CD4-positive, alpha-beta T cell treated with Interleukin-6 at 100 ng/mL for 8 hours (primary cell): ENCODE measurements around the gene RFNG.

Experiments used
- DNase-seq: peaks from one replicate; pipeline ENCODE4 v3.0.0-alpha.2; 2020; ENCODE audit warnings: mixed read lengths, low spot score

RFNG gene

DNA sequence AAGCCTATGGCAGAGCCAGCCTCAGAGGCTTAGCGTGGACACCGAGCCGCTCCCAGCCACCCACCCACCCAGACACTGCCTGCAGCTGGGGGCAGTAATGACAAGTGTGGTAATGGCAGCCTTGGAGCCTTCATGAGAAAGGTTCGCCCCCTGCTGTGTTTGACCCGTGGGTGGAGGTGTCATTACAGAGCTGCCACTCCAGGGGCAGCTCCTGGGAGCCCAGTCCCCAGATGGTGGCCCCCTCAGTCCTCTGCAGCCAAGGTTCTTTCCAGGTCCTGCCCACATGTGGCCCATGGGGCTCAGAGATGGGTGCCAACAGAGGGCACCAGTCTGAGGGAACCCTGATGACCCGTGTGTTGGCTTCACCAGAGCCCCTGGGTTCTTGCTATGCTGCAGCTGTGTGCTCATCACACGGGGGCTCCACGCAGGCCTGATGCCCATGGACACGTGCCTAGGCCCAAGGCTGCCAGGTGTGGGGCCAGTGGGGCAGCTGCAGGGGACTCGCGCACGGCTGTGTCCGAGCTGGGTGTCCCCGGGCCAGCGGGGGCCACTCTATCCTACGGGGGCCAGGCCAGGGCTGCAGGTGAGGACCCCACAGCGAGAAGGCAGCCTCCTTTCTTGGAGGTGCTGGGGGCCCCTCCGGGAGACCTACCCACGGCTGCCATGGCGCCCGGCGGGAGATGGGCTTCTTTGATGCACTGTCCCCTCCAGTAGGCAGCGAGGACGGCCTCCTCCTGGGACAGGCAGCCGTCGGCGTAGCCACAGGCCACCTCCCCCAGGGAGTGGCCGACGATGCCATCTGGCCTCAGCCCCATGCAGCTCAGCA, 38.3 kb upstream of the RFNG start:
- no peak for DNase-seq

DNA sequence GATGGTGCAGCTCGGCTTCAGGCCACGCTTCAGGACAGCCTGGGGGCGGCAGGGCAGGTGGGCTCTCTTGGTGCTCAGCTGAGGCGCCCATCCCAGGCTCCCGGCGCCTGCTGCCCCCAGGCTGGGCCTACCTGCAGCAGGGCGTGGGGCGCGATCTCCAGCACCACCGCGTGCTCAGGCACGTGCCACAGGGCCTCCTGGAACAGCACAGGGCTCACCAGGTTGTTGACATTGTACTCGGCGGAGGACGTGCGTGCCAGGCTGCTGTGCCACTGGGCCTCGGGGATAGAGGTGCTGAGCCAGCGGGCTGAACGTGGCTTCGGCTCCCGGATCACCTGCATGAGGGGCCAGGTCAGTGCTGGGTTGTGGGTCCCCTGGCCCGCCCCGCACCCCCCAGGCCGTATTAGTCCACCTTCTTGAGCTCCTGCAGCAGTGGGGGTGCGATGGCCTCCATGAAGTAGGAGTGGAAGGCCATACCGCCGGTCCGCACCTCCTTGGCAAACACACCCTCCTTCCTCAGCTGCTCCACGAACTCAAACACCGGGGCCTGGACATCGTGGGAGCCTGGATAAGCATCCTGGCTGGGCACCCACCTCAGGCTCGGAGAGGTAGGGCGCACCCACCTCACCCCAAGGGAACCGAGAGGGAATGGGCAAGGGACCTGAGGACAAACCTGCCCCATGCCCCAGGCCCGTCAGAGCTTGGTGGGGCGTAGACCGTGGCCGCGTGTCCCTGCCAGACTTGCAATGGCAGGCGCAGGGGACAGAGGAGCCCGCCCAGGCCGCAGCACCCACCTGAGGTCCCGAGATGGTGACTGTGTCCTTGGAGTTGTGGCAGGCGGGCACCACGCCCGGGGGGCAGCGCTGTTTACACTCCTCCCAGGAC, 37.5 kb upstream of the RFNG start:
- DNase-seq: no peak

DNA sequence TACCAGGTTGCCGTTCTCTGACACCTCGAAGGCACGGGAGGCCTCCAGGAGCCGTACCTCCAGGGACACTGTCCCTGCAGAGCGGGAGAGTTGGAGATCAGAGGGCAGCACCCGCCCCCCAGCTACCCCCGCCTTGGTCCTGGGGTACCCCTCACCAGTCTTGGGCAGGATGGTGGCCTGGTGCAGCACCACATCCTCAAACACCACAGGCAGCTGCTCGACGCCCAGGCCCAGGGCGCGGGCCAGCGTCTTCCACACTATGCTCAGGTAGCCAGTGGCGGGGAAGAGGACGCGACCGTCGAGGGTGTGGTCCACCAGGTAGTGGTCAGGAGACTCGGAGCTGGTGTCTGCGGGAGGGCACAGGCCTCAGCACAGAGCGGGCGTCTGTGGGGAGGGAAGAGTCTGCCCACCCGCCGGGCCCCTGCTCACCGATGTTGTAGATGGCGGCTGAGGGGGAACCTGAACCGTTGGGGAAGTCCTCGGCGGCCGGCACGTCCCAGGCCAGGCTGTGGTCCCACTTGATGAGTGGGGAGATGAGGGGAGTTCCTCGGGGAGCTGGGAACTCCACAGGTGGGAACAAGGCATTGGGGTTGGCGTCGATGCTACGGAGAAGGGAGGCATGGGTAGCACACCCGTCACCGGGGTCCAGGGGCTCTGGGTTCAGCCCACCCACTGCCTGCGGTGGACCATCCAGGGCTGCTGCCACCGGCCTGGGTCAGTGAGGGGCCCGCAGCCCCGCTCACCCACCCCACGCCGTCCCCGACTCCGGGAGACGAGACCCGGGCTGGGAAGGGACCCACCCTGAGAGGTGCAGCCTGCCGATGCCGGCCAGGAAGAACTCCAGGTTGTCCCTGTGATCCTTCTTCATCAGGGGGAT, 36.6 kb upstream of the RFNG start:
- no peak for DNase-seq

DNA sequence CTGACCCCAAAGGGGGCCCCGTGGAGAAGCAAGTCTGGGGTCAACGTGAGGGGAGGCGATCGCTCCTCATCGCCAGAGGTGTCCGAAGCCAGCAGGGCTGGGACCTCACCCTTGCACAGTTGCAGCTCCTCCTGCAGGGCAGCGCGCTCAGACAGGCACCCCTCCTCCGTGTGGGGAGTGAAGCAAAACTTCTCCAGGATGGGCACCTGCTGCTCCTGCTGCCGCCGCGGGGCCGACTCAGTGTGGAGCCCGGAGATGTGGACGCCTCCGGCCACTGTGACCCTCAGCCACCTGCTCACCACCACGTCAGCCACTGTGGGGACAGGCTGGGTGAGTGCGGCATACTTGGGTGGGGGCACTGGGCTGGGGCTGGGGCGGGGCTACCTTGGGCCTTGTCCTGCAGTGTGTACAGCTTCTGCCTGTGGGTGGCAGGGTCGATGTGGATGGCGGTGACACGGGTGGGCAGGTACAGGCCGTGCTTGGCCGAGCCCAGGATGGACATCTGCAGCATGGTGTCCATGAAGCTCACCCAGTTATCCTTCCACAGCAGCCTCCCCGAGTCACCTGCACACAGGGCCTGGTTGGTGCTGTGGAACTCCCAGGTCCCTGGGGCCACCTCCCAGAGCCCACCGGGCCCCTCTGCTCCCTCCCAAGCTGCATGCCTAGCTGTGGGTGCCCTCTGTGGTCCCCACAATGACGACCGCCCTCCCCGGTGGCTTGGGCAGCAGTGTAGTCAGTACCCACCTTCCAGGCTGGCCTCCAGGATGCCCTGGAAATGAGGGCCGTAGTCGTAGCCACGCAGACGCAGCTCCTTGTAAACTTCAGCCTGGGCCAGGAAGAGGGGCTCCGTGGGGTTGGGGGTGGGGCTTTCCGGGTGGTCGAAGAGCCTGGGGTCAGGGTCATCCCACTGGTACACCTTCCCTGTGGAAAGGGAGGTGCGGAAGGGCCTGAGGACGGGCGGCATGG, 35.6 kb upstream of the RFNG start:
- no peak for DNase-seq

DNA sequence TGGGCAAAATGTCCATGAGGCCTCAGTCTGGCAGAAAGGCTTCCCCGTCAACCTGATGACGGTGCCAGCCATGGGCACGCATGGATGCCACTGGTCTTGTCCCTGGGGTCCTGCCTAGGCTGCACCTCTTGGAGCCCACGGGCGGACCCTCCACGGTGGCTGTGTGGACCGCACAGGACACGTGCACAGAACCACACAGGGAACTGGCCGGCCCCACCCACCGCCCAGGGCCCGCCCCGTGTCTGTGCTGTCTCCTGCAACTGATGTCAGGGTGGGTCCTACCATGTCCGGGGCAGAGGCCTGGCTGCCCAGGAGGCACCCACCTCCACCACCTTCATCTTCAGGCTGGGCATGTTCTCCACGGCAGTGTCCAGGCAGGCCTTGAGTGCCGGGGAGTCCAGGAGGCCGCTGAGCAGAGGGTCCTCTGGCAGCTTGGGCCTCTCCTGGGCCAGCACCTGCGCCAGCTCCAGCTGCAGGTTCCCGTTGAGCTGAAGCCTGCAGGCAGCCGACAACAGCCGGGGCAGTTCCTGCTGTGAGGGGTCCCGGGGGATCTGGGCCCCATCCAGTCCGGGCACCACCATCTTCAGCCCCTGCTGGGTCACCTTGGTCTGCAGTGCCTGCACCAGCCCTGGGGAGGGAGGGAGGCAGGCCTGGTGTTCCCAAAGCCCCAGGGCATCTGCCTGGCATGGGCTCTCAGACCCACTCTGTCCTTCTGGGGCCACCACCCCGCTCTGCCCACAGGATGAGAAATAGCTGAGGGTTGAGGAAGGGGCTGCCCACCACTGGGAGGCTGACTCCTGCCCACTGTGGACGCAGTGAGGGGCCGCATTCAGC, 34.5 kb upstream of the RFNG start:
- DNase-seq: no peak

DNA sequence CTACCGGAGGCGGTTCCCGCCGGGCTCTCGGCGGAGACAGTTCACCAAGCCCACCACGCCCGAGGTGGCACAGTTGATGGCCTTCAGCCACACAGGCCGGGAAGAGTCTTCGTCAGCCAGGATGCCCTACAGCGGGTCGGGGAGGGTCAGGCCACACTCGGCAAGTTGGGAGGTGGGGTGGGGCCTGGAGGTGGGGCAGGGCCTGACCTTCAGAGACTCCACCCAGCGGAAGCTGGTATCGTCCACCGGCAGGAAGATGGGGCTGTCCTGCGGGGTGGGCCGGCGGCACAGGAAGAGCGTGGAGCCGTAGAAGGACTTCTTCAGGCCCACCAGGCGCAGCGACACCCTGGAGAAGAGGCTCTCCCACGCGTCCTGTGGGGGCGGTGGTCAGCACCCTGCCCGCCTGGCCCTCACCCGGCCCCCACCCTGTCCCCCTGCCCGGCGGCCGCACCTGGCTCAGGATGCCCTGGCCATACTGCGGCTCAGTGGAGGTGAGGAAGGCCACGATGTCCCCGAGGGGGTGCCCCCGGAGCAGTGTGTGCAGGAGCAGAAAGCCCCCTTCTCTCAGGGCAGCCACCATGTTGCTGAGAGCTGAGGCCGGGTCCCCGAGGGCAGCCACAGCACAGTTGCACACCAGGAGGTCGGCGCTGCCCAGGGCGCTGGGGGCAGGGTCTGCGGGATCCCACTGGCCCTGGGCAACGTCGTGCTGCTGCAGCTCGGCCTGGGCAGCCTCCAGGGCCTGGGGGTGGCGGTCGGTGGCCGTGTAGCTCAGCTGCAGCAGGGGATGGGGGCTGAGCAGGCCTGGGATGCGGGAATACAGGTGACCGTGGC, 33.6 kb upstream of the RFNG start:
- DNase-seq: no peak

DNA sequence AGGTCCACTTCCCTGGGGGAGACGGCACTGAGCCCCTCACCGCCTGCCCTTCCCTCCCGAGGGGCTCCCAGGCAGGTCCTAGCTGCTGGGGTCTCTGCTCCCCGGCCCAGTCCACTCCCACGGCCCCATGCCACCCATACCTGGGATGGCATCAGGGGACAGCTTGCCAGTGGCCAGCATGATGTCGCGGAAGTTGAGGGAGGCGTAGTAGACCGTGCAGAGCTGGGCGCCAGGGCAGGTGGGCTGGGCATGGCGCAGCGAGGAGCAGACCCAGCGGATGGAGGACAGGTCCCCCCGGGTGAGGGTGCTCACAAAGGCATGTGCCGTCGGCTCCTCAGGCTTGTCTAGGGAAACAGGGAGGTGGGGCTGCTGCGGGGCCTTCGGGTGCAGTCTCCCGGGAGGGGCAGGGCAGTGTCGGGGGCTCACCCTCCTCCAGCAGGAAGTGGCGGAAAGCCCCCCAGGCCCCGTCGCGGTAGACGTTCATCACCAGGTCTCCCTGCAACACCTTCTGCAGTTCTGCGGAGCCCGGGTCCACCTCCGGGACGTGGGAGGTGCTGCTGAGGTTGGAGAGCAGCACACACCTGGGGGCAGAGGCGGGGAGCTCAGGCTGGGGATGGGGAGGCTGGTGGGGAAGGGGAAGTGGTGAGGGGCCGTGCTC, 32.9 kb upstream of the RFNG start:
- no peak for DNase-seq

DNA sequence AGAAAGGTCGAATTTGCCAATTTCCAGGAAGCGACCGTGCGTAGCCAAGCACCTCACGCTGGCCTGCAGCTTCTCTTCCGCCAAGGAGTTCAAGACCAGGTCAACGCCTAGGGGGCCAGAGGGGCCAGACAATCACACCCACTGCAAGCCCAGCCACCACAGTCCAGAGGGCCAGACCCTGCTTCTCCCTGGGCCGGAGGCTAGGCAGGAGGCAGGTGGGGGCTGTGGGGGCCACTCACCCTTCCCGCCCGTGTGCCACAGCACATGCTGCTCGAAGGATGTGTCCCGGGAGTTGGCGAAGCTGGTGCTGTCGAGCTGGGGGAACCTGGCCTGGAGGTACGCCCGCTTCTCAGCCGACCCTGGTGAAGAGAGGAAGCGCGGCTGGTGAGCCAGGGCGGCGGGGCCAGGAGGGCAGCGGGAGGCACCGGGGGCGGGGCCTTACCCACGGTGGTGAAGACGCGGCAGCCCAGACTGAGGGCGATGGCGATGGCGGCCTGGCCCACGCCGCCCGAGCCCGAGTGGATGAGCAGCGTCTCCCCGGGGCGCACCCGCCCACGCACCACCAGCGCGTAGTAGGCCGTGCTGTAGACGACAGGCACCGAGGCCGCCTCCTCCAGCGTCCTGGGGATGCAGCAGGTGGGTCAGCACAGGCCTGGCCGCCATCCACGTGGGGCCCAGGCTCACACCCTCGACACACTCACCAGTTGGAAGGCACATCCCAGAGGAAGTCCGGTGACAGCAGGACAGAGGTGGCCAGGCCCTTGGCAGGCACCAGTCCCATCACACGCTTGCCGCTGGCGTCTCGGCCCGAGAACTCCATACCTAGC, 32.1 kb upstream of the RFNG start:
- no peak for DNase-seq

DNA sequence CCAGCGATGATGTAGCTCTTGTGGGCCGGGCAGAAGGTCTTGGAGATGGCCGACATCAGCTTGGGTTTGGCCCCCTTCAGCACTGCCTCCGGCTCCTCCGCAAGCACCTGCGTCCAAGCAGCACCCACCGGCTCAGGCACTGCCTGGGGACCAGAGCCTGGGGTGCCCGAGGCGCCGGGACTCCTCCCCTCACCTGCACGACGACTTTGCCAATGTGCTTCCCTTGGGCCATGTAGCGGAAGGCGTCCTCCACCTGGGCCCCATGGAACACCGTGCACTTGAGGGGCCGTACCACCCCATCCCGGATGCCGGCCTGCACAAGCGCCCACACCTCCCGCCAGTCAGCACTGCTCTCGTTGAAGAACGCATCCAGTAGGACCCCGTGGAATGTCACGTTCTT, 31.4 kb upstream of the RFNG start:
- no peak for DNase-seq

DNA sequence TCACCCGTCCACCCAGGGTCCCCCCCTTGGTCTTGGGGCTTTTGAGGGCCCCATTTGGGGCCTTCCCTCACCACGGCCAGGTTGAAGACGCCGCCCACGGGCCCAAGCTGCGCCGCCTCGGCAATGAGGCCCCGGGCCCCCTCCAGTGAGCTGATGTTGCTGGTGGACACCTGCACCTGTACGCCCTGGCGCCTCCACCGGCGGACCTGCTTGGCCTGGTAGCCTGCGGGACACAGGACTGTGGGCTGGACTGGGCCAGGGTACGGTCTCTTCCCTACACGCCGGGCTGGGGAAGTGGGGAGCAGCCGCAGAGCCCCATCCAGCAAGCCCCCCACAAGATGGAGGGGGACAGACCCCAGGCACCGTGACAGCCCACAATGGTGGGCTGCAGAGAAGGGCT, 30.8 kb upstream of the RFNG start:
- no peak for DNase-seq

DNA sequence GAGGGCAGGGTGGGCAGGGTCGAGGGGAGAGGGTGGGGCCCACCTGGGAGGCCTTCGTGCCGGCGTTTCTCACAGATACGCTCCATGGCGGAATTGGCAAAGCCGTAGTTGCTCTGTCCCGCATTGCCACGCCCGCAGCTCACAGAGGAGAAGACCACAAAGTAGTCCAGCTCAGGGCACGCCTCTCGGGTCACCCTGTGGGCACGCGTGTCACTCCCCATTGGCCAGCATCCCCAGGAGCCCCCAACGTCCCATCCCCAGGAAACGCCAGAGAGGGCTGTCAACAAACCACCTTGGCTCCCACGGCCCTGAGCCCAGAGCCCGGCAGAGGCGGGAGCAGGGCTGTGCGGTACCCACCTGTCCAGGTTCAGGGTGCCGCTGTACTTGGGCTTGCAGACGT, 30.4 kb upstream of the RFNG start:
- DNase-seq: no peak

DNA sequence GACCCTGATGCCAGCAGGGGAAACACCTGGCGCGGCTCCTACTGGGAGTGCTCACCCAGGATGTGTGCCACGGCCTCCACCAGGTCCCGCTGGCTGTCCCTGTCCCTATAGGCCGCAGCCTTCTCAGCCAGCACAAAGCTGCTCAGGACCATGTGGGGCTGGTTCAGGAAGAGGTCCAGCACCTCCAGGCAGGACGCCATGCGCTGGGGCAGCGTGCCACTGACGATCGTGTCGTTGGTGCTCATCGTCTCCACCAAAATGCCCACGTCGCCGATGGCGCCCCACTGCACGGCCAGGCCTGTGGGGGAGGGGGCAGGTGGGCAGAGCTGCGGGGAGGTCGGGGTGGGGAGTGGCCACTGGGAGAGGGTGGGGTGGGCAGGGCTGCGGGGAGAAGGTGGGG, 29.9 kb upstream of the RFNG start:
- DNase-seq: no peak

DNA sequence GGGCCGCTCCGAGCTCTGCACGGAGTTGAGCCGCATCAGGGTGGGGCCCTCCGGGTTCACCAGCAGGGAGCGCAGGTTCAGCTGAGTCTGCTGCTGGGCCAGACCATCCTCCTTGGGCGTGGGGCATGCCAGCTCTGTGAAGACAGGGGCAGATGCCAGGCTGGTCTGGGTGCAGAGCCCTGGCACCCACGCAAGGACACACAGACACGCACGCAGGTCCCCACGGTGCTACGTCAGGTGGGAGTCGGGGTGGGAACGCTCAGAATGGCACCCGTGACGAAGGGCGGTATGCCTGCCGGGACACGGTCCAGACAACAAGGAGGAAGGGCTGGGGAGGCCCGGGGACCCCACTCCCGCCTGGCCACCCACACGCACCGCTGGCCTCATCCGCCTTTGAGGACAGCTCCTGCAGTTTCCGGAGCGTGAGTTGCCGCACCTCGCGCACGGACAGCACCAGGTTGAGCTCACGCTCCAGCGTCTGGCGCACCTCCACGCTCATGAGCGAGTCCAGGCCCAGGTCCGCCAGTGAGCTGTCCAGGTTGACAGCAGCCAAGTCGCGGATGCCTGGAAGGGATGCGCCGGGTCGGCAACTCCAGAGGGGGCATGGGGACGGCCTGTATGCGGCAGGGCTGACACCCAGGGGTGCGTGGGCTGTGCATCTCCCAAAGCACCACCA, 29.3 kb upstream of the RFNG start:
- no peak for DNase-seq

DNA sequence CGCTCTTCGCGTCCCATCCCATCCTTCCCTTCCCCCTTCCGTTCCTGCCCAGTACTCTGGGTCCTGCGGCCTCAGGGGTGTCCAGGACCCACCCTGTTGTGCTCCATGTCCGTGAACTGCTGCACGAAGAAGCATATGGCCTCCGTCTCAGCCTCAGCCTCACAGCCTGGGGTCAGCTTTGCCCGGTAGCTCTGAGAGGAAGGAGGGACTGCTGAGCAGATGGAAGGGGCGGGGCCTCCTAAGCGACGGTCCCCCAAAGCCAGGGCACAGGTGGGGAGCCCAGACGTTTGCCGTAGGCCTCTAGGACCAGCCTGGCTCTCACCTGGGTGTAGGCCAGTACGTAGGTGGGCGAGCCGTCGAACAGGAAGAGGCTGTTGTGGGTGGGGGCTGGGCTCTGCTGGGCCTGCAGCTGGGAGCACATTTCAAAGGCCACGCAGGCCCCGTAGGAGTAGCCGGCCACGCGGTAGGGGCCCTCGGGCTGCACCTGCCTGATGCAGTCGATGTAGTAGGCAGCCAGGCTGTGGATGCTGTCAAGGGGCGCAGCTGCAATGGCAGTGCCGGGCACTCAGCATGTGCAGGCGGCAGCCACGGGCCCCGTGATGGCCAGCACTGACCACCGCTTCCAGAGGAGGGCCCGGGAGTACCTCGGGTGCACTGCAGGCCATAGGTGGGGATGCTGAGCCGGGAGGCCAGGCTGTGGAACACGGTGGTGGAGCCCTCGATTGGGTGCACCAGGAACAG, 28.6 kb upstream of the RFNG start:
- DNase-seq: no peak

DNA sequence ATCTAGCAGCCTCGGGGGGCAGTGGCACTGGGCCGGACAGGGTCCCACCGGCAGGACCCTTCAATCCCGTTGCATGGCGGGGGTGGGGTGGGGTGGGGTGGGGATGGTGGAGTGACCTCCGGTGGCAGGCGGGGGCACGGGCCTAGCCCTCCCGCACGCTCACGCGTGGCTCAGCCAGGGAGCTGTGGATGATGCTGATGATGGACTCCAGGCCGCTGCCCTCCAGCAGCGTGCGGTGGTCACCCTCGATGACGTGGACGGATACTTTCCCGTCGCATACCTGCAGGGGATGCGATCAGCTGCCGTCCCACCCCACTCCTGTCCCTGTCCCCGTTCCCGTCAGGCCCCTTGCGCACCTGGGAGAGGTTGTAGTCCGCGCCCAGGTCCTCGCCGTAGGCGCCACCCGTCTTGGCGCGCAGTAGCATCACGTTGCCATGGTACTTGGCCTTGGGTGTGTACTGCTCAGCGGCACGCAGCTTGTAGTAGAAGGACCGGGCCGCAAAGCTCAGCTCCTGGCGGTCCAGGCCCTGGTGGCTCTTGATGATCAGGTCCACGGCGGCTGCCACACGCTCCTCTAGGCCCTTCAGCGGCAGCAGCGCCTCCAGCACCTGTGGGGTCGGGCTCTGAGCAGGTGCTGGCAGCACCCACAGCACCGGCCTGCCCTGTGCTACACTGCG, 27.5 kb upstream of the RFNG start:
- DNase-seq: no peak

DNA sequence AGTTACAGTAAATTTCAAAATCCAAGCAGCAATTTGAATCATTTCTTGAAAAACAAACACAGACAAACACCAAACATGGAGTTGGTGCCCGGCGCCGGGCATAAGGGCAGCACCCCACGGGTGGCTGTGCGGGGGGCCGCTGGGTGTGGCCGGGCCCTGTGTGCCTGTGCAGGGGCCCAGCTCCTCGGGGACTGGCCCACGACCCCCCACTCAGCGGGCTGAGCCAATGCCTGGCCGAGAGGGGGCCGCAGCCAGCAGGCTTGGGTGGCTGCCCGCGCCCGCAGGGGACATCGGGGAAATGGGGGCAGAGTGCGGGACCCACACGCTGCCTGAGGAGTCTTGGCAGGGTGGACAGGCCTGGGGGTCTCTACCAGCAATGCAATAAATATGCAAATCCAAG, 26.8 kb upstream of the RFNG start:
- no peak for DNase-seq
